Measurements from ENCODE around the gene GRIN3A. TPM values are rescaled to one million over a fixed set of nuclear protein-coding genes. Genes with fewer than 3 reads are reported as not detected.

GRIN3A gene
- total RNA-seq, 1 experiment from 2014 or later, result not detected

- Histone ChIP-seq H3K56ac (ENCODE audit: insufficient read length, low read depth, low read length) (no peak overlapping the region), H3K79me2 (ENCODE audit: insufficient read depth, low read length) (no peaks in the 10 kb centered on the region; the same call in 1 of the 2 replicates), H4K91ac (ENCODE audit: insufficient read length, low read depth, low read length) (no peak overlapping the region), H3K27ac (ENCODE audit: insufficient read length, low read depth, low read length) (no peak overlapping the region), H3K79me1 (ENCODE audit: insufficient read depth, low read depth, low read length, poor library complexity, severe bottlenecking) (no peaks in the 10 kb centered on the region), H3K9me3 (ENCODE audit: control insufficient read depth, low read depth, low read length) (no peaks in the 10 kb centered on the region), H4K8ac (replicated peaks; ENCODE audit: insufficient read length, low read depth, low read length) (no peak overlapping the region), H2BK15ac (ENCODE audit: low read depth, low read length) (no peak overlapping the region), H3K4me1 (ENCODE audit: insufficient read depth, low read length) (no peaks in the 10 kb centered on the region), H2BK120ac (ENCODE audit: low read depth, low read length, poor library complexity, severe bottlenecking) (no peak overlapping the region), H3K4ac (ENCODE audit: low read depth, low read length) (no peak overlapping the region), H4K20me1 (ENCODE audit: control insufficient read depth, insufficient read depth, insufficient read length) (no peaks in the 10 kb centered on the region), H4K5ac (ENCODE audit: insufficient read length, low read depth, low read length) (no peak overlapping the region), H3K23me2 (ENCODE audit: insufficient read length, low read depth, low read length, poor library complexity, severe bottlenecking) (no peaks in the 10 kb centered on the region), H3K9ac (ENCODE audit: extremely low read depth, insufficient read length, low read length) (no peak overlapping the region), H2AFZ (ENCODE audit: low read length) (no peak overlapping the region), H2BK12ac (ENCODE audit: insufficient read length, low read depth, low read length) (no peak overlapping the region), H3K18ac (ENCODE audit: insufficient read length, low read depth, low read length) (no peak overlapping the region), H3K23ac (ENCODE audit: insufficient read length, low read depth, low read length) (no peak overlapping the region), H3T11ph (ENCODE audit: low read length) (no peak overlapping the region), H3K14ac (ENCODE audit: insufficient read depth, low read length) (no peak overlapping the region), H2AK5ac (ENCODE audit: insufficient read length, low read length) (no peak overlapping the region), H3K27me3 (ENCODE audit: insufficient read depth, low read length) (no peaks in the 10 kb centered on the region), H3K4me2 (ENCODE audit: insufficient read depth, insufficient read length, low read length) (no peak overlapping the region), H2BK5ac (ENCODE audit: insufficient read length, low read length) (no peak overlapping the region), H2BK20ac (ENCODE audit: low read depth, low read length, poor library complexity, severe bottlenecking) (no peak overlapping the region)
- WGBS (ENCODE audit: extremely low coverage, insufficient read length, low lambda C conversion rate), result no CpG with 5 or more reads among the region's 1 CpG
- no peak overlapping the region for H3K4me3 Mint-ChIP-seq
- H3K27me3 Mint-ChIP-seq (ENCODE audit: low read depth), result peaks cover 5% of the 10 kb centered on the region
- no peaks in the 10 kb centered on the region for H3K36me3 Mint-ChIP-seq (ENCODE audit: insufficient read depth in 1 of 3, low read depth in 3 of 3)
- no peak for TF ChIP-seq CTCF (conservative IDR thresholded peaks at IDR 0.05)
- no peak for DNase-seq
- H3K9me3 Mint-ChIP-seq, result no peaks in the 10 kb centered on the region
- no peaks in the 10 kb centered on the region for H3K4me1 Mint-ChIP-seq
- no peak overlapping the region for H3K27ac Mint-ChIP-seq
Observed at GRCh38 chr9:101787891-101788290, 49.4 kb upstream of the GRIN3A start.

Data from H9 (cell line).